ENCODE results near the gene DOCK7.

GRCh38 chr1:62588000-62588399 lies 100.2 kb downstream of the DOCK7 start:
- TF ChIP-seq POLR2A (IDR thresholded peaks at IDR 0.05; ENCODE audit: low read length), result no peak
- TF ChIP-seq GATA1 (IDR thresholded peaks at IDR 0.05; ENCODE audit: low read depth, low read length), result no peak

All from erythroblast (primary cell).